MM.1S (cell line): ENCODE measurements around the gene IPMK.

ENCODE experiments used
- CTCF ChIP-seq: fragments of 300-600 bp; sonication (generic); IDR thresholded peaks from 2 replicates; pipeline ENCODE4 v1.5.1; 2016; ENCODE audit warnings: antibody characterized with exemption, low read length, mixed read lengths
- EZH2 ChIP-seq: fragments of 300-600 bp; sonication (generic); optimal IDR thresholded peaks from 2 replicates; pipeline ENCODE3; 2017; ENCODE audit warnings: low read depth, mild to moderate bottlenecking, antibody characterized with exemption, low read length, mixed read lengths
- EZH2phosphoT487 ChIP-seq: fragments of 300-600 bp; sonication (generic); IDR thresholded peaks from 2 replicates; pipeline ENCODE4 v1.6.1; 2018; ENCODE audit warnings: antibody characterized with exemption, low read length

DNA sequence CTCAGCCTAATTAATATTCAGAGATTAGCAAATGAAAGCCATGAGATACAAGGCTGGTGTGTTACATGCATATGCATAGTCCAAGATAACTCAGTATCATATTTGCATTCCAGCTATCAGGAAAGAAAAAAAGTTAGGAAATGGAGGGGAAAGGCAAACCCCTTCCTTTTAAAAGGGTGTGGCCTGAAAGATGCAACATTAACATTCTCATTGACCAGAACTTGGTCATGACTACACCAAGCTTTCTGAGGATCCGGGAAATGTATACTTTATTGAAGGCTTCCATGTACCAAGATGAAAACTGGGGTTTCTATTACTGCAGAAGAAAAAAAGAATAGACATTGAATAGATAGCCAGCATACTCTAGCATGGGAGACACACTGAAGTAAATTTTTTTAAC is 96.5 kb downstream of the IPMK start:
- TF ChIP-seq CTCF: no peak
- no peak for TF ChIP-seq EZH2phosphoT487
- no peak for TF ChIP-seq EZH2
